ENCODE results near the gene BBS5. TPM values are rescaled to one million over a fixed set of nuclear protein-coding genes. Genes with fewer than 3 reads are reported as not detected.
"Not testable (repeated sequence)": the region's sequence is repeated elsewhere in the genome, so short reads cannot be mapped to it uniquely, and the experiment has no call there.

BBS5 gene
- polyA plus RNA-seq, 1 donor (not counting 4 experiments of a cell fraction or from before 2014, with no cell fraction given): 2.4 TPM

GRCh38 chr2:169452080-169452479 is 27.2 kb upstream of the BBS5 start:
- Histone ChIP-seq H4K20me1 (ENCODE audit: control insufficient read depth, extremely low read depth, insufficient read depth, low read length) (no peaks in the 10 kb centered on the region), H3K9ac (ENCODE audit: control insufficient read depth, extremely low read depth, insufficient read depth, low read length) (no peak overlapping the region), H3K9me1 (ENCODE audit: control insufficient read depth, extremely low read depth, insufficient read depth, low read length) (no peaks in the 10 kb centered on the region), H3K36me3 (ENCODE audit: control insufficient read depth in 2 of 2, extremely low read depth in 1 of 2, insufficient read depth in 2 of 2, low read length in 2 of 2) (no peaks in the 10 kb centered on the region), H3K27me3 (ENCODE audit: control insufficient read depth, extremely low read depth, insufficient read depth, low read length) (no peaks in the 10 kb centered on the region), H3K4me1 (ENCODE audit: control insufficient read depth, extremely low read depth, insufficient read depth, low read length) (no peaks in the 10 kb centered on the region), H2AFZ (ENCODE audit: control insufficient read depth, low read length) (no peak overlapping the region), H3K27ac (ENCODE audit: control insufficient read depth, insufficient read depth, low read length) (no peak overlapping the region), H3K79me2 (ENCODE audit: control insufficient read depth, insufficient read depth, low read length) (no peaks in the 10 kb centered on the region), H3K9me3 (ENCODE audit: control insufficient read depth, low read depth, low read length) (no peaks in the 10 kb centered on the region), H3K4me2 (ENCODE audit: control insufficient read depth, extremely low read depth, insufficient read depth, low read depth, low read length) (no peak overlapping the region), H3K4me3 (ENCODE audit: control insufficient read depth in 2 of 3, extremely low read depth in 1 of 3, insufficient read depth in 2 of 3, low read depth in 1 of 3, low read length in 3 of 3) (no peak overlapping the region)
- DNase-seq (ENCODE audit: low read depth, low spot score) (no peak), FAIRE-seq (peak; percentile 5)
- dilution Hi-C loops (cut with MboI; ENCODE audit: extremely low pct_ligation_motif_present, low sequenced_read_pairs): no loop called here
- no peak for TF ChIP-seq EZH2 (IDR thresholded peaks at IDR 0.05; ENCODE audit: low read length)
- peak; percentile 27 to 48 (median 28) for TF ChIP-seq CTCF (optimal IDR thresholded peaks at IDR 0.05 in 1 of 3, IDR thresholded peaks at IDR 0.05 in 1 of 3, conservative IDR thresholded peaks at IDR 0.05 in 1 of 3; ENCODE audit: extremely low read depth in 1 of 3, insufficient read depth in 2 of 3, low read length in 3 of 3)

GRCh38 chr2:169453044-169453443 is 26.2 kb upstream of the BBS5 start:
- H3K9ac ChIP-seq (ENCODE audit: control insufficient read depth, extremely low read depth, insufficient read depth, low read length); DNase-seq (ENCODE audit: low read depth, low spot score); H3K4me3 ChIP-seq (ENCODE audit: control insufficient read depth in 2 of 3, extremely low read depth in 1 of 3, insufficient read depth in 2 of 3, low read depth in 1 of 3, low read length in 3 of 3); H3K9me3 ChIP-seq (ENCODE audit: control insufficient read depth, low read depth, low read length); H4K20me1 ChIP-seq (ENCODE audit: control insufficient read depth, extremely low read depth, insufficient read depth, low read length); FAIRE-seq; H3K27ac ChIP-seq (ENCODE audit: control insufficient read depth, insufficient read depth, low read length); H3K36me3 ChIP-seq (ENCODE audit: control insufficient read depth in 2 of 2, extremely low read depth in 1 of 2, insufficient read depth in 2 of 2, low read length in 2 of 2); H3K4me1 ChIP-seq (ENCODE audit: control insufficient read depth, extremely low read depth, insufficient read depth, low read length); dilution Hi-C loops (cut with MboI; ENCODE audit: extremely low pct_ligation_motif_present, low sequenced_read_pairs); H3K27me3 ChIP-seq (ENCODE audit: control insufficient read depth, extremely low read depth, insufficient read depth, low read length); H3K9me1 ChIP-seq (ENCODE audit: control insufficient read depth, extremely low read depth, insufficient read depth, low read length); H3K79me2 ChIP-seq (ENCODE audit: control insufficient read depth, insufficient read depth, low read length); H2AFZ ChIP-seq (ENCODE audit: control insufficient read depth, low read length); H3K4me2 ChIP-seq (ENCODE audit: control insufficient read depth, extremely low read depth, insufficient read depth, low read depth, low read length): not testable (repeated sequence)

DNA sequence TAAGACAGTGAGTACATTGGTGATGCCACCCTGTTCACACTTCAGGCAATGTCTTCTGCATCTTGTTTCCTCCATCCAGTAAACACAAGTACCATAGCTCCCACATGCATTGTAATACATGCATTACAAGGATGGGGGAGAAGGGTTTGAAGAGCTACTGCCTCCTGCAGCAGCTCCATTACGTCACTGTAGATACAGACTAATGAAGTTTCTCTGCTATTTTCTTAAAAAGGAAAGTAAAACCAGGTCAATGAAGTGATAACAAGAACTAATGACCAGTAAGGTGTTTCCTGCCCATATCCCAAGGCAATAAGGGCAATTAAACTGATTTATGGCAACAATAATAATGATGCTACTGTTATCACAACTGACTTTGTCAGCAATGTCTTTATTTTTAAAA is 18.2 kb upstream of the BBS5 start:
- H3K4me1 ChIP-seq (ENCODE audit: control insufficient read depth, extremely low read depth, insufficient read depth, low read length): no peaks in the 10 kb centered on the region
- FAIRE-seq (no peak), DNase-seq (ENCODE audit: low read depth, low spot score) (no peak)
- no peak overlapping the region for H3K4me2 ChIP-seq (ENCODE audit: control insufficient read depth, extremely low read depth, insufficient read depth, low read depth, low read length)
- H3K9me1 ChIP-seq (ENCODE audit: control insufficient read depth, extremely low read depth, insufficient read depth, low read length): no peaks in the 10 kb centered on the region
- dilution Hi-C loops (cut with MboI; ENCODE audit: extremely low pct_ligation_motif_present, low sequenced_read_pairs): no loop called here
- TF ChIP-seq EZH2 (IDR thresholded peaks at IDR 0.05; ENCODE audit: low read length) (no peak), CTCF (optimal IDR thresholded peaks at IDR 0.05 in 1 of 3, IDR thresholded peaks at IDR 0.05 in 1 of 3, conservative IDR thresholded peaks at IDR 0.05 in 1 of 3; ENCODE audit: extremely low read depth in 1 of 3, insufficient read depth in 2 of 3, low read length in 3 of 3) (no peak)
- no peaks in the 10 kb centered on the region for H3K27me3 ChIP-seq (ENCODE audit: control insufficient read depth, extremely low read depth, insufficient read depth, low read length)
- no peak overlapping the region for H3K4me3 ChIP-seq (ENCODE audit: control insufficient read depth in 2 of 3, extremely low read depth in 1 of 3, insufficient read depth in 2 of 3, low read depth in 1 of 3, low read length in 3 of 3)
- no peak overlapping the region for H2AFZ ChIP-seq (ENCODE audit: control insufficient read depth, low read length)
- H3K36me3 ChIP-seq (ENCODE audit: control insufficient read depth in 2 of 2, extremely low read depth in 1 of 2, insufficient read depth in 2 of 2, low read length in 2 of 2): no peaks in the 10 kb centered on the region
- no peak overlapping the region for H3K9ac ChIP-seq (ENCODE audit: control insufficient read depth, extremely low read depth, insufficient read depth, low read length)
- H3K79me2 ChIP-seq (ENCODE audit: control insufficient read depth, insufficient read depth, low read length): no peaks in the 10 kb centered on the region
- no peaks in the 10 kb centered on the region for H3K9me3 ChIP-seq (ENCODE audit: control insufficient read depth, low read depth, low read length)
- H3K27ac ChIP-seq (ENCODE audit: control insufficient read depth, insufficient read depth, low read length): no peak overlapping the region
- H4K20me1 ChIP-seq (ENCODE audit: control insufficient read depth, extremely low read depth, insufficient read depth, low read length): no peaks in the 10 kb centered on the region

Data from keratinocyte (primary cell).